SK-N-SH treated with all-trans-retinoic acid at 6 μM for 48 hours (cell line): ENCODE results near the gene PTHLH.

Experiments used
- ARNTL ChIP-seq: fragments of 450-650 bp; formaldehyde crosslinking; IDR thresholded peaks from 2 replicates; pipeline ENCODE4 v1.5.0; 2020; ENCODE audit warnings: low read depth, mild to moderate bottlenecking, moderate library complexity, borderline replicate concordance
- BACH2 ChIP-seq: fragments of 250-450 bp; sonication (Bioruptor Pico); IDR thresholded peaks from 2 replicates; pipeline ENCODE4 v1.9.0; 2021; ENCODE audit warnings: mild to moderate bottlenecking, borderline replicate concordance
- PATZ1 ChIP-seq: fragments of 250-450 bp; sonication (Bioruptor Pico); IDR thresholded peaks from 2 replicates; pipeline ENCODE4 v1.8.0; 2020; ENCODE audit warnings: mild to moderate bottlenecking, moderate library complexity, borderline replicate concordance
- RARB ChIP-seq: fragments of 250-450 bp; sonication (Bioruptor Pico); IDR thresholded peaks from 2 replicates; pipeline ENCODE4 v1.8.0; 2021; ENCODE audit warnings: mild to moderate bottlenecking, moderate library complexity
- TCF4 ChIP-seq: fragments of 250-450 bp; sonication (Bioruptor Pico); IDR thresholded peaks from 2 replicates; pipeline ENCODE4 v1.8.0; 2021; ENCODE audit warnings: mild to moderate bottlenecking, moderate library complexity, borderline replicate concordance
- TSHZ2 ChIP-seq: fragments of 250-450 bp; sonication (Bioruptor Pico); IDR thresholded peaks from 2 replicates; pipeline ENCODE4 v1.5.0; 2020; ENCODE audit warnings: mild to moderate bottlenecking, moderate library complexity
- ZC3H10 ChIP-seq: fragments of 250-450 bp; sonication (Bioruptor Pico); IDR thresholded peaks from 2 replicates; pipeline ENCODE4 v1.5.1; 2021; ENCODE audit warnings: mild to moderate bottlenecking, moderate library complexity
- ZFP30 ChIP-seq: fragments of 450-650 bp; formaldehyde crosslinking; IDR thresholded peaks from 2 replicates; pipeline ENCODE4 v1.5.0; 2022; ENCODE audit warnings: mild to moderate bottlenecking, moderate library complexity
- ZNF70 ChIP-seq: fragments of 450-650 bp; formaldehyde crosslinking; IDR thresholded peaks from 2 replicates; pipeline ENCODE4 v1.5.0; 2020; ENCODE audit warnings: mild to moderate bottlenecking, moderate library complexity

DNA sequence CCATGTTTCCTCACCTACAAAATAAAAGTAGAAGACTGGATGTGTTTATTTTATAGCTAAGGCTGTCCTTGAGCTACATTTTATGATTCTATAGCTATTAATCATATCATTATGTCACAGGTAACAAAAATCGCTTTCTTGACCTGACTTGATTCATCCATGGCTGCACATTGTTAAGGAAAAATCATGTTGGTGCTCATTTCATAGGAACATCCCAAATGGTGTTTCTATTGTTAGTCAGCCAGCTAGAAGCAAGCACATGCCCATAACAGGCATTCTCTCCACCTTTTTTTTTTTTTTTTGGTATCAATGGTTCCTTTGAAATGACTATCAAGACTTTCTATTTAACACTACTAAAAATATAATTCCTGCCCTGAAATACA lies 45.3 kb upstream of the PTHLH start:
- TF ChIP-seq TCF4 (CRISPR knock-in tag) = no peak
- no peak for TF ChIP-seq ARNTL (CRISPR knock-in tag)
- TF ChIP-seq BACH2 (CRISPR knock-in tag) = no peak
- no peak for TF ChIP-seq ZNF70
- no peak for TF ChIP-seq ZFP30 (CRISPR knock-in tag)
- no peak for TF ChIP-seq PATZ1 (CRISPR knock-in tag)
- no peak for TF ChIP-seq ZC3H10
- TF ChIP-seq TSHZ2 (CRISPR knock-in tag) = no peak
- no peak for TF ChIP-seq RARB (CRISPR knock-in tag)
